ENCODE data around the gene IL31.

The IL31 gene

GRCh38 chr12:122126713-122127597 is 47.1 kb downstream of the IL31 start:
- no peak for DNase-seq

GRCh38 chr12:122126342-122126635 is 47.7 kb downstream of the IL31 start:
- DNase-seq, result no peak

DNA sequence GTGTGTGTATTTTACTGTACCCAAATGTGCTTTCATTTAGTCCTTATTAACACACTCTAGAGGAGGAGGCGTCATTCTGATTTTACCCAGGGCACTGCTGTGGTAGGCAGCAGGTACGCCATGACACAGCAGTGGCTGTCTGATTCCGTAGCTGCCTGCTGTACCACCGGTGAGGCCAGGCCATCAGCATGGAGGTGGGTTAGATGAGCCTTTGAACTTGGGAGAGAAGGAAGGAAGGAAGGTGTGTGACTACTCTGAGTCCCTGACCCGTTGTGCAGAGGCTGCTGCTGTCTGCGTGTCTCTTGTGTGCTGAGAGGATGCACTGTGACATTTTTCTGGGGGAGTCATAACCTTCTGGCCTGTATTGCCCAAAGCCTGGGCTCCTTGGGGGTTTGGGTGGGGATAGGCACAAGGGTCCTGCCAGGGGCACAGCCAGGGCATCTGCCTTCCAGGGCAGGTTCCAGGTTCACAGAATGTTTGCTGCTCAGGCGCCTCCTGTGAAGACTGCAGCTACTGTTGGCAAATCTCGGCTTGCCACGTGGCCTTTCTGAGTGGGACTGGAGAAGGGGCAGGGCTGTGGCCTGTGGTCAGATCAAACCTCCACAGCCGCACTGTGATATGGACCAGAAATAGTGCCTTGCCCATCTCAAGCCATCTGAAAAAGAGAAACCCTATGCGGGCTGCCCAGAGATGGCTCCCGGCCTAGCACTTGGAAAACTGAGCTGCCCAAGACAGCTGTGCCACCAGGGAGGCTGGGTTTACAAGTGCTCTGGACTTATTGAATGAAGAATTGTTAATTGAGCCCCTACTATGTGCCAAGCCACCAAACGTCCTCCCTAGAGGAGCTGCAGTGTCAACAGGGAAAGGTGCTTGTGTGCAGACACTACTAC is 48.3 kb downstream of the IL31 start:
- DNase-seq, result no peak

- DNase-seq, result no peak
These were observed 49.7 kb downstream of the IL31 start for GRCh38 chr12:122124370-122124769.

- DNase-seq, result no peak
These were observed 50.3 kb downstream of the IL31 start for GRCh38 chr12:122123761-122124145.

DNA sequence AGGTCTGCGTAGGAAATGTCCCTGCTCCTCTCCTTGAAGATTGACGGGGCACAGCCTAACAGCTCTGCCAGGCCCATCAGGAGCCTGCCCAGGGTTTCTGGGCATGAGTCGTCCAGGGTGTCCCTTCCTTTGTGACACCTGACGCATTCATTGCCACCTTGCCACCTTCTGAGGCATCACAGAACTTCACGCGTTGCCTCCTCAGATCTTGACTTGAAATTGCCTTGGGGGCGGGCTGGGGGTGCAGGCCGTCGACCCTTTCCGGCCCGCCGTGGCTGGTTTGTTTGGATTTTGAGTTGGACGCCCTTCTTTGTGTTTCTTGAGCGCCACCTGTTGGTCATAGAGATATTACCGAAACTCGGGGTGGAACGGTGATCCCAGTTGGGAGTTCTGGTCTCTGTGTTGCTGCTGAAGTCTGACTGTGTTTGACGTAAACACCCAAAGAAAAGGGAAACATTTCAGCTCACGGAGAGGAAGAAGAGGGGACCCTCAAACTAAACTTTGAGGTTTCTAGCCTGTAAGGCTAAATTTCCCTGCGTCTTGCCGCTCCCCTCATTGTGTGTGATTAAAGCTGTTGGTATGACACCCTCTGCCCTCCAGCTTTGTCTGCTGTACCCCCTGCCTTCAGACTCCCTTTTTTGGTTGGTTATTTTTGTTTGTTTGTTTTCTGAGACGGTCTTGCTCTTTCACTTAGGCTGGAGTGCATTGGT is 50.8 kb downstream of the IL31 start:
- peak; percentile 75 for DNase-seq

All from EL (cell line).